Islet precursor cell (in vitro differentiated cells): Measurements from ENCODE around the gene CTIF.

Experiments
- DNase-seq: peaks from one replicate; pipeline ENCODE4 v3.0.0-alpha.2; 2018

Gene CTIF

DNA sequence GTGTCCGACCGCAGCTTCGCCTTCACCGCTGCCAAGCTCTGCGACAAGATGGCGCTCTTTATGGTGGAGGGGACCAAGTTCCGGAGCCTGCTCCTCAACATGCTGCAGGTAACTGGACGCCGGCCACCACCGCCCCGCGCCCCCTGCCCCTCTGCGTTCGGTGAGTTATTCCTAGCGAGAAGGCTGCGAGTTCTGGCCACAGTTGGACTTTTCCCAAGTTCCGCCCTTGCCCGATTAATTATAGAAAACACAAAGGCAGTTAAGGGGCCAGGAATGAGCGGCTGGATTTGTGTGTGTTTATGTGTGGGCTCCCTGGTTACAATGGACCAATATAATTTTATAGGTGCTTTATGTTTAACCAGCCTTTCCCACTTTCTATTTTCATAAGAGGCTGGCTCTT lies 222.8 kb downstream of the CTIF start:
- DNase-seq = no peak

DNA sequence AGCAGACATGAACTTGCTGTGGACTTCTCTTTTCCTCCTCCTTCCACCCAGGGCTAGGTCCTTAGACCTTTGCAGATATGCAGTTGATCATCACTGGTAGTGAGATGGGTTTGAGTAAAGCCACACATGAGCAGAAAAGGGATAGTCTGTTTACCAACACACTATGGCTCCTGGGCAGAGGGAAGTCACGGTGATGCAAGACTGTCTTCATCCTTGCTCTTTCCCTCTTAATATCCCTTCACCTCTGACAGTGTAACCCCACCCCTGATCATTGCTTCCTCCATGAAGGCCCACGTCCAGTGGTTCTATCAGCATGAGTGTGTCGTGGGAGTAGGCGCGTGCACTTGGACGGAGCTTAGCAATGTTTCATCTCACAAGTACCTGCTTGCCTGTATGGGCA lies 223.2 kb downstream of the CTIF start:
- DNase-seq = no peak

DNA sequence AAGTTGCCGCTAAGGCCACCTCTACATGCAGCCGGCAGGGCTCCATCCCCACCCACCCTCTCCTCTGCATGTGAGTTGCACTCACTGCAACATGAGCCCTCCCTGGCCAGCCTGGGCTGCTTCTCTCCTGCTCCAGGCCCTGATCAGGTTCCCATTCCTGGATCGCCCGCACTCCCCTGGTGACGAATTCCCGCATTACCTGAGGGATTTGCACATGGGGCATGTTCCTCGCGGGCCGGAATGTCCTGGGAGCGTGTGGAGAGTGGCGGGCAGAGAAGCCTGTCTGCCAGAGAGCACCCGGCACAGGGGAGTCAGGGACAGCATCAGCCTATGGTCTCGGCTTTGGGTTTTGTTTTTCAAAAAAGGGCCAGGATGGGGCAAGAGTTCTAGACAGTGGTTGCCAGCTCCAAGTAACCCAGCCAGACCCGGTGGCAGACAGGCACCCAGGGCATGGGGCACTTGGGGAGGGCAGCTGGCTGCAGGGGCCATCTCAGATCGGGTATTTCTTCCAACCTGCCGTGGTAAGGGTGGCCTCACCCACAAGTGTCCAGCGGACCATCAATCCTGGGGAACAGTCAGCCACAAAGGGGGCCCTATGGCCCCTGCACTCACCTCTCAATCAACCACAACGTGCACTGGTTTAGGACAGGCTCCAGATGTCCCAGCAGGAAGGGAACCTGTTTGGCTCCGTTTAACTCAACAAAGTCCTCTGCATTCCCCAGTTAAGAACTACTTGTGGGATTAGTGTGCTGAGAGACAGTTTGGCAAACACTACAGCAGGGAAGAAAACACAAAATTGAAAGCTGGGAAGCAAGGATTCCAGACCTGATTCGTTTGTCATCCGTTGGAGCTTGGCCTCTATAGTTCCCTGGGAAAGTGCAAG lies 224.2 kb downstream of the CTIF start:
- no peak for DNase-seq

DNA sequence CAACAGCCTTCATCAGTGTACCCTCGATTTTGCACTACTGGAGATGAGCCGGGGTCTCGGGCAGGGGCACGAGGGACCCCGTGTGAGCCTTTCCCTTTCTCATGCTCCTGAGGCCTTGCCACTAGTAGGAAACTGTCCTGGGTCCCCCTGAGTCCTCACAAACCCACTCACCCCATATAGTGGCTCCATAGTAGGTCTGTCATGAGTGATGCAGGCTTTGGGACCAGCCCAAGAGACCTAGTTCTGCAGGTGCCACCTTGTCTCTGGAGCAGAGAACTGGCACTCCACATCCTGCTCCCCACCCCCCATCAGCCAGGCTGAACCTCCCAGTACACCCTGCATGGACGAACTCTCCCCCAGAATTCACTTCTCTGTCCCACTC lies 224.9 kb downstream of the CTIF start:
- no peak for DNase-seq

DNA sequence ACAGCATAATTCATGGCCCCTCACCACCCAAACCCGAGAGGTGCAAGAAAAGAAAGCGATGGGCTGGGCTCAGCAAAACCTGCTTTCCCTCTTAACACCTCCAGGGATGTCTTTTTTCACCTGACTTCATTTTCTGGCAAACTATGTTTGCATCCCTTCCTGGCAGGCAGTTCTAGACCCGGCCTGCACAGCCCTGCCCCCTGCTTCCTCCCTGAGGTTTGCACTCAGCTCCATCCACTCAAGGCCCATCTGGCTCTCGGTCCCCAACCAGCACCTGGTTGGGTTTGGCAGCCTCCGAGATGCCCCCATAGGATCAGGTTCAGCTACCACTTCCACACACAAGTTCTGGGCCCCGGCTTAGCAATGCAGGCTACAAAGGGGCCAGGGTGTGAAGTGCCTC lies 226.2 kb downstream of the CTIF start:
- no peak for DNase-seq

DNA sequence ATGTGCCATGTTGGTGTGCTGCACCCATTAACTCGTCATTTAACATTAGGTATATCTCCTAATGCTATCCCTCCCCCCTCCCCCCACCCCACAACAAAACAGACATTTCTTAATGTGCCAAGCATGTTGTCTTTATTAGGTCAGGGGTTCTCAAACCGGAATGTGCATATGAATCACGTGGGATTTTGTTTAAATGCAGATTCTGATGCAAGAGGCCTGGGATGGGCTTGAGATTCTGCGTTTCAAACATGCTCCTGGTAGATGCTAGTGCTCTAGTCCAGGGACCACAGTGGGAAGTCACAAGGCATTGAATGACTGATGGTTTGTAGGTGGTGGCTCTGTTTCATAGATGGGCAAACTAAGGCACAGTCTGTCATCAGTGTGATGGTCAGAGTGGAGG lies 227.2 kb downstream of the CTIF start:
- DNase-seq = no peak

DNA sequence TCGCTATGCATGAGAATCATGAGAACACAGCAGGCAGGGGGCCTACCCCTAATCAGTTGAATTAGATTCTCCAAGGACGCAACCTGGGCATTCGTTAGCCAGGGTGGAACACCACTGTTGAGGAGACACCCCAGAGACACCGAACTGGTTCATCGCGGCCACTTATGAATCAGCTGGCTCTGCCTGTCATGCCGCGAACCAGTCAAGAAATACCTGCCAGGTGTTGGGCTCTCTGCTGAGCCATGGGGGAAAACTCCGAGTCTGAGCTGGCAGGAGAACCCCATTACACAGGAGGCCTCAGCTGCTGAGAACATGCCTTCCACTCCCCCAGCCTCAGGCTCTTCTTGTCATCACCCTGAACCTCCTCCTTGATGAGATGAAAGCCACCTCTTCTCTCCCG lies 227.7 kb downstream of the CTIF start:
- DNase-seq = no peak

DNA sequence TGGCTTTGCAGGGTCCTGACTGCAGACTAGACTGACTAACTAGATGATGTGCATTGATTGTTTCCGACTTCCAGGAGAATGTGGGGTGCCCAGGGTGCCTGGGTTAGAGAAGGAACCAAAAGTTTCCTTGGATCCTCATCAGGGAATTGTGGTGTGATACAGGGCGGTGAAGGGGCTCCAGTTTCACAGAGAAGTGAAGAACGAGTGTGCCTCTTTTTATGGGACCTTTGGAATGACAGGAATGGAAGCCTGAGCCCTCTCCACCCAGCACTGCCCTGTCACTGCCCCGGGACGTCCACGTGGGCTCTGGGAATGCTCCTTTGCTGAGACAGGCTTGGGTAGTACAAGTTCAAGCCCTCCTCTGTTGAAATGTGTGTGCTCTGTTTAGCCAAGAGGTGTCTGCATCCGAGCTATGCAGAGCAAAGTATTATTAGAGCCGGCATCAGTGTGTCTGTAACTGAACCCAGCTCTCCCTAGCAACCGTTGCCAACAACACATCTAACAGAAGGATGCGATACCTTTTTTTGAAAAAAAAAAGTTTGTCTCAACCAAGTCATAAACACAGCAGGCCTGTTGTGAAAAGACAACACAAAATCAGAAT lies 228.4 kb downstream of the CTIF start:
- peak; percentile 96 for DNase-seq

DNA sequence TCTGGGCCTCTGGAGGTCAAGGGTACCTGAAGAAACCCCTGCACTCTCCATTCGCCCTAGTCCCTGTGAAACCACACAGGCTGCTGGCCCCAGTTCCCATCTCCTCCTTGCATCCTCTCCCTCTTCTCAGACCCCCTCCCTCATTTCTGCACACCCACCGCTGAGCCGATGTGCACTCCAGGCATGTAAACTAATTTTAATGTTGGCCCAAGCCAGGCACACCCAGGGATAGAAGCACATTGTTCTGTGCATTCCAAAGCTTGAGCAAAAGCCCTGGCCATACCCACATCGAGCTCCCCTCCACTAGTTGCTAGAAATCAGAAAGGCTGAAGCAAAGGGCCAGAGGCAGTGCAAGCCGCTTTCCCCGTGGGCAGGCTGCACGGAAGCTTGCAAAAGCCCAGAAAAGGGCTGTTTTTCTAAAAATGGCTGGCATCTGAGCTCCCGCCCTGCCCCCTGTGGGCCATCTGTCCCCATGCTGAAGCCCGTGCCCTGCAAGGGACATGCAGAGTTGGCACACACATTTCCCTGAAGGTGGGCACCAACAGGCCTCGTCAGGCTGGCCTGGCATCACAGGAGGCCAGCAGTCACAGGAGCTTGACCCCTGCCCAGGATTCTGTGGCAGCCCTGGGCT lies 230.3 kb downstream of the CTIF start:
- no peak for DNase-seq

DNA sequence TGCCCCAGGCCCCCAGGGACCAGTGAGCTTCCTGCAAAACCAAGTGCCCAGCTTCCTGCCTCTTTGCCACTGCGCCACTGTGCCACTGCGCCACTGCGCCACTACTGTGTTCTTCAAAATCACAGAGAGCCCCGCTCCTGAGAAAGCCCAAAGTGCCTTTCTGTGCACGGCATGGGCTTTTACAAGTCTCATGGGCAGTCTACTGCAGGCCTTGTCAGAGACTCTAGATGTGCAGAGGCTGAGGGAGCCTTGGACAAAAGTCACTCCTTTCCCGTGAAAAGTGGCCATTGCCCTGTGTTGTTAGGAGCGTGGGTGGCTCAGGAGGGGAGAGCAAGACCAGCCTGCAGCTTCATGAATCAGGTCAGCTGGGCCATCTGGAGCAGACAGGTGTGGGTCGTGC lies 231.4 kb downstream of the CTIF start:
- no peak for DNase-seq

DNA sequence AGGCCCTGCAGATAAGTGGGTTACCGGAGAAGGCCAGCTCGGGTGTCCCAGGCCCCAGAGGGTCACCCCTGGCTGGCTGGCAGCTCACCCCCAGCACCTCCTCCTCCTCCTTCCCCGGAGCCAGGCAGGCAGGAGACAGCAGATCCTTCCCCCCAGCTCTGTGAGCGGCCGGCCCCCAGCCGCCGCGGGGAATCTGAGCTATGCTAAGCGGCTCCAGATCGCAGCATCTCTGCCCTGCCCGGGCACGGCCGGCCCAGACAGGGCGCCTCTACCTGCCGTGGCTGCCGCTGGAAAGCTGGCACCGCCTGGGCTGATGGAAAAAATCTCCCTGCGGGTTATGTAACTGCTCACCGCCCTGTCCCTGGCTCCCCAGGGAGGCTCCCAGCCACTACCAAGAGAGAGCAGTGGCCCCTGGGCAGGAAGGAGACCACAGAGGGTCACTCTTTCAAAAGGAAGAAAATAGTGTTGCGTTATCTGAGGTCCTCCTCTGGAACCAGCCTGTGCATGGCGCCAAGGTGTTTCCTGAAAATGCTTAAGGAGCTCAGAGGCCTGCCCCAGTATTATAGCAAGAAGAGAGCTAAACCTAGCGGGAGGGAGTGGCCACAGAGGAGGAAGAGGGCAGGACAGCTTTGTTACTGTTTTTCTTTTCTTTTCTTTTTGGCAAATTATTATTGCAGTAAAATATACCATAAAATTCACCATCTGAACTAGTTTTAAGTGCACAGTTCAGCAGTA lies 233.0 kb downstream of the CTIF start:
- no peak for DNase-seq

DNA sequence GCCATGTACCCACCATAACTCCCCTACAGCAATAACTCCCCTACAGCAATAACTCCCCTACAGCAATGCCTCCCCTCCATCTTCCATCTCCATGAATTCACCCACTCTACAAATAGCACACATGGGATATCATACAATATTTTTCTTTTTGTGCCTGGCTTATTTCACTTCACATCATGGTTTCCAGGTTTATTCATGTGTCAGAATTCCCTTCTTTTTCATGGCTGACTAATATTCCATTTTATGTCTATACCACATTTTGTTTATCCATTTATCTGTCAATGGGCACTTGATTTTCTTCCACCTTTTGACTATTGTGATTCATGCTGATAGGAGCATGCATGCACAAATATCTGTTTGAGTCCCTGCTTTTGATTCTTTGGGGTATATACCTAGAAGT lies 233.6 kb downstream of the CTIF start:
- no peak for DNase-seq

DNA sequence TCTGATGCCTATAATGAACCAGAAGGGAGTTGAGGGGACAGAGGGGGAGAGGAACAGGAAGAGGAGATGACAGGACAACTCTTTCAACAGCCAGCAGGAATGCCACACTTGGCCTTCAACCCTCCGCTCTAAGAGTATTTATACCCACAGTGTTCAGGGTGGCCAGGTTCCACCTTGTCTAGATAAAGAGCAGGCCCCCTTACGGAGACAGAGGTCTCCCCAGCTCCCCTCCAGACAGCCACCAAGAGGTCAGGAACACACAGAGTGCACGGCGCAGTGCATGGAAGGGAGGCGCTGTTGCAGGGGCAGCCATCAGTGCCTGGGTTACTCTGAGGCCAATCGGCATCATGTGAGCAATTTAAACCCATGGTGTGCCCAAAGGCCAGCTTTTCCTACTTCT lies 235.0 kb downstream of the CTIF start:
- no peak for DNase-seq

DNA sequence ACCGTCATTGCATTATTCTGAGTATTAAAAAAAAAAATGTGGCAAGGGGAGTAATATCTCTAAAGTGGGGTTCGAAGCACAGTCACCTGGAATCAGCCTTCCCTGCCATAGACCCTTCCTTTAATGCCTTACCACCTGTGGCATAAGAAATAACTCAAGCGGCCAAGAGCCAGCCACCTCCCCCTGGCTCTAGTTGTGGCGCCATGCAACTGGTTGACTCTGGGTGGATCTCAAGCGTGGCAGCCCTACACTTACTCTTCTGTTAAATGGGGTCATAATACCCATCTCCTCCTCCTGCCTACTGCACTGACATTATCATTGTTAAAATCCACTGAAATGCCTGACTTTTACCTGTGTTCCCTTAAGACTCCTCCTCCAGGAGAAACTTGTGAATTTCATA lies 236.1 kb downstream of the CTIF start:
- no peak for DNase-seq

DNA sequence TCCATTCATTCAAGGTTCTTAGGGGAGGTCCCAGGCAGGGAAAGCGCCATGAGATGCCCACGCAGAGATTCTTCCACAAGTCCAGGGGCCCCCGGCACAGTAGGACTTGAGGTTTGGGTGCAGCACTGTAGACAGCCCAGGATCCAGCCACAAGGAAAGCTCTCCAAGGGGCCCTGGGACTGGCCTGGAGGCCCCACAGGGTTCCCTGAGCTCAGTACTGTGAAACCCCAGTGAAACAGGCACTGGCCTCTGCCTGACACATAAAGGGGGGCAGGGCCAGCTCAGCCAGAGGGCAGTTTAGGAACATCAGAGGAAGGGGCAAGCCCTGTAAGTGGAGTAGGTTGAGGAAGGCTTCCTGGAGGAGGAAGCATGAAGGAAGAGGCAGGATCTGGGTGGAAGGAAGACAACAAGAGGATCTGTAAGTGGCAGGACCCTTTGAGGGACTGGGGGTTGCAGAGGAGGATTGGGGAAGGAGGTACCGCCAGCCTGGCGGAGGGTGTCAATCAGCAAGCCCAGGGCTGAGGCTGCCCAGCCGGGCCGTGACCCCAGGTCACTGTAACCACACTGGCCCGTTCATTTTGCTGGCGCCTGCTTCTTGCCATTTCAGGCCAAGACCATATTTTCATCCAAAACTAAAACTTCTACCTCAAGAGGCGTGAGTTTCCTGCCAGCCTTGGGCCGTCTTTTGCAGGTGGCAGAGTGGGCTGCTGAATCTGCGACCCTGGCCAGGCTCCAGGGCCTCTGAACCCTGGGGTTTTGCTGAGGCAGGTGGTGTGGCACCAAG lies 236.7 kb downstream of the CTIF start:
- no peak for DNase-seq

DNA sequence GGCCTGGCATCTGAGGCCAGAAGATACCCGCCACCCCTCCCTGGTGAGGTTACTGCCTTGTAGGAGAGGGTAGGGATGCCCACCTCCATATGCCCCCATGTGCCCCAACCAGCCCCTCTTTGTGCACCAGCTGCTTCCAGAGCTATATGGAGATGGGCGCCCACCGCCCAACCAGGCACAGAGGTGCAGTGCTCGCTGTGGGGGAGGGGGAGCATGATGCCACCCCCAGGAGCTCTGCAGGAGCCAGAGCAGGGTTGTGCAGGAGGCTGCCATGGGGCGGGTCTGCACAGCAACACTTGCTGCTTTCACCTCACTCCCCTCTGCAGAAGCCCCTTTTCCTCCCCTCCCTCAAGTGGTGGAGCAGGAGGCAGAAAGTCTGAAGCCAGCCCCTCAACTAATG lies 237.3 kb downstream of the CTIF start:
- no peak for DNase-seq

DNA sequence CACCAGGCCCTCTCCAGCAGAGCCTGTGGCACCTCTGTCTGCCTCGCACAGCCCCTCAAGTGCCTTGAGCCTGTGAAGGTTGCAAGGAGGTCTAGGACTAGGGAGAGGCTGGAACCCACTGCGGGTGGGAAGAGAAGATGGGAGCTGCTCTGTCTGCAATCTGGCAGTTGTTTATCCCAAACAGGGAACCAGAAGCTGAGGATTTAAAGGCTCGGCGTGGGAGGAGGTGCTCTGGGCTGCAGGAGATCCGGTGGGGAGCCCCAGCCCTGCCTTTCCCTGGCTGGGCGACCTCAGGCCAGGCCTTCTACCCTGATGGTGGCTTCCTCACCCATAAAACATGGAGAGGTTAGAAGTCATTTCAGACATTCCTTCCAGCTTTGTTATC lies 237.8 kb downstream of the CTIF start:
- no peak for DNase-seq

DNA sequence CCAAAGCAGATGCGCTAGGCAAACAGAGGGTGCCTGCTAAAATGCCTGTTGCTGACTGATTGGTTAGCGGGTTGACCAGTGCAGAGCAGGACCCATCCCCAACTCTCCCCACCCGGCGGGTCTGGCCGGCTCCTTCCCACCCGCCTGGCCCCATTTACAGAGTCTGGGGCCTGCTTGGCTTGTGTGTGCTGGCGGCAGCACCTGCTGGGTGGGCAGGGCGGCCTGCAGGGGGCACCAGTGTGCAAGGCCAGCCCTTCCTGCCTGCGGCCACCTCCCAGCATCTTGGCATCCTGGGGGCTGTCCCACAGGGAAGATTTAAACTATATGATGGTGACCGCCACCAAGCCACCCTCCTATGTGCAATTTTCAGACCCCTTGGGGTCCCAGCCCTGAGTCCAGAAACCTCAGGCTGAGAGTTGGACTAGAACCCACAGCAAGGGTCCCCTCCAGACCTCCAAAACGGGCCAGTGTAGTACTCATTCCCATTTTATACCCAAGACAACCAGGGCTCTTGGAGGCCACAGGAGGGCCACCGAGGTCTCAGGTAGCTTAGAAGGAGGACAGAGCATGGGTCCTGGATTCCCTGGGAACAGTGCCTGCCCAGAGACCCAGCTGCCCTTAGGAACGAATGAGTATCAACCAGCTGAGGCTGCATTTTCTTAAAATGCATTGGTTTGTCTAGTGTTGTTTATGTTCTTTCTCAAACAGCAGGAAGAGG lies 238.4 kb downstream of the CTIF start:
- DNase-seq = peak; percentile 96

DNA sequence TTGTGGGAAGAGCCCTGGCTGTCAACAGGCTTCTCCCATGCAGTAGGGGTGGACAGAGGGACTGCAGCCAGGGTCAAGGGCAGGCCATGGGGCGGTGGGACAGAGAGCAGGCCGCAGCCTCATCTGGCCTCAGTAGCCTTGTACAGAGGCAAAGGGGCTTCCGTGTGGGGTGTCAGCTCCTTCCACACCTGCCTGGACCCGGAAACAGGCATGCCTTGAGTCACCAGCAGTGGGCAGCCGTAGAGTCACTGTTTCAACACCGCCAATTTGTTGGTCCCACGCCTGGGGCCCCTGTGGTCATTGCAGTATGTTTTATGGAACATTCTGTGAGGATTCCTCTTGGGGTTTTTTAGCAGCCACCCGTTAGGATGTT lies 238.9 kb downstream of the CTIF start:
- DNase-seq = no peak

DNA sequence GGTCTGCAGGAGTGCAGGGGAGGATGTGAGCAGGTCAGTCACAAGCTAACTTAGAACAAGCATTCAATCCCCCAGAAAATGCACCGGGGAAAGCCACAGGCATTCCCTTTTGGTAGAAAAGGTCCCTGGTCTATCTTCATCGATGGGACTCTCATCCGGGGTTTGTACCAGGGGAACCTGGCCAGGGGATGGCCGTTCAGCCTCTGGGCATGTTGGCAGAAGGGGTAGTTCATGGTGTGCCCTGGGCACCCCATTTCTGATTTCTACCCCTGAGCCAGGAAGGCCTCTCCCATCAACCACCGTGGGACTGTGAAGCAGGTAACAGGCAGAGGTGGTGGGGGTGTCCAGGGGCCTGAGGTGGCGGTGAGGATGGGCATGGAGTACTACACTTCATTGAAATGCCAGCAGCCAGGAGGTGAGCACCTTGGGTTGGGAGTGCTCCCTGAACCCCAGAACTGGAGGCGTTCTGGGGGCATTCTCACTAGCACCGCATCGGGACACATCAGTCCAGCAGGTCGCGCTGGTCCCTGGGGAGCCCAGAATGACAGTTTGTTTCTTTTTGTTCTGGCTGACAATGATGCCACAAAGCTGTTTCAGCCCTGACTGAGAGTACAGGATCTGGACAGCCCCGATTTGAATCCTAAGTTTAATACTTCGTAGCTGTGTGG lies 239.6 kb downstream of the CTIF start:
- DNase-seq = no peak

DNA sequence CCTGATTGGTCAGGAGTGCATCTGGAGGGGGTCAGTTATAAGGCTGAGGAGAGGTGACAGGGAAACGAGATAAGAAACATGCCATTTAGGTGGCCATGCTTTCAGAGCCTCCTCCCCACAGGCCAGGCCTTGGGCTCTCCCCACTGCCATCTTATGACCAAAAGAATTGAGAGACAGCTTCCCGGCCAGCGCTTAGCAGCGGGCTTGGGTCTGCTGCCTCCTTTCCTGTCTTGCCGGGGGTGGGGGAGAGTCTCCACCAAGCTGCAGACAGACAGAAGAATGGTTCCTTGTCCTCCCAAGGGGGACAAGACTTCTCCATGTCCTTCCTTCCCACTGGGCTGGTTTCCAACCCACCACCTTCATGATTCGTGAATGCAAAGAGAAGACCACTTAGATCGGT lies 240.6 kb downstream of the CTIF start:
- no peak for DNase-seq
